ENCODE measurements around the gene MESP2. TPM values are rescaled to one million over a fixed set of nuclear protein-coding genes. Genes with fewer than 3 reads are reported as not detected.

MESP2 gene
- total RNA-seq, 1 experiment from 2014 or later = 0.28 TPM

DNA sequence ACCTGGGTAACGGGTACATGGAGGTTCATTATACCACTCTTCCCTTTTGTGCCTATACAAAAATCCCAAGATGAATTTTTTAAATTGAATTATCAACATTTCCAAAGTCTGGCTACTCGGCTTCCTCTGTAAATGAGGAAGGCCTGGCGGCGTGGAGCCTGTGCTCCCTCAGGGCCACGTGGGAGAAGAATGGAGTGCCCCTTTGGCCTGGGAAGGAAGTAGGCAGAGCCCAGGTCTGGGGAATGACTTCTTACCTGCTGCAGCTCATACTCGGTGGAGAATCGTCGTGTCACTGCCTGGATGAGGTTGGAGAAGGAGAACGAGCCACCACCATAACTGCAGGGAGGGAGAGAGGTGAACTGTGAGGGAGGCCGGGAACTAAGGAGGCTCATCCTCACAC is 14.1 kb downstream of the MESP2 start:
- Histone ChIP-seq H3K4ac (ENCODE audit: low read depth, low read length) (no peak overlapping the region), H3K23me2 (ENCODE audit: insufficient read length, low read depth, low read length, poor library complexity, severe bottlenecking) (no peaks in the 10 kb centered on the region), H3K79me2 (ENCODE audit: insufficient read depth, low read length) (no peaks in the 10 kb centered on the region), H3K18ac (ENCODE audit: insufficient read length, low read depth, low read length) (no peak overlapping the region), H2BK20ac (ENCODE audit: low read depth, low read length, poor library complexity, severe bottlenecking) (no peak overlapping the region), H2BK12ac (ENCODE audit: insufficient read length, low read depth, low read length) (no peak overlapping the region), H3K9me3 (ENCODE audit: control insufficient read depth, low read depth, low read length) (no peaks in the 10 kb centered on the region), H2BK120ac (ENCODE audit: low read depth, low read length, poor library complexity, severe bottlenecking) (no peak overlapping the region), H4K91ac (ENCODE audit: insufficient read length, low read depth, low read length) (no peak overlapping the region), H3K79me1 (ENCODE audit: insufficient read depth, low read depth, low read length, poor library complexity, severe bottlenecking) (no peaks in the 10 kb centered on the region), H2AK5ac (ENCODE audit: insufficient read length, low read length) (no peak overlapping the region), H3K27ac (ENCODE audit: insufficient read length, low read depth, low read length) (no peak overlapping the region), H2BK15ac (ENCODE audit: low read depth, low read length) (no peak overlapping the region), H3K23ac (ENCODE audit: insufficient read length, low read depth, low read length) (no peak overlapping the region), H3K27me3 (ENCODE audit: insufficient read depth, low read length) (no peaks in the 10 kb centered on the region), H3K14ac (ENCODE audit: insufficient read depth, low read length) (no peak overlapping the region), H4K20me1 (ENCODE audit: control insufficient read depth, insufficient read depth, insufficient read length) (no peaks in the 10 kb centered on the region), H3K4me2 (ENCODE audit: insufficient read depth, insufficient read length, low read length) (no peak overlapping the region), H3K56ac (ENCODE audit: insufficient read length, low read depth, low read length) (no peak overlapping the region), H2BK5ac (ENCODE audit: insufficient read length, low read length) (no peak overlapping the region), H4K5ac (ENCODE audit: insufficient read length, low read depth, low read length) (no peak overlapping the region), H3K4me1 (ENCODE audit: insufficient read depth, low read length) (no peaks in the 10 kb centered on the region), H4K8ac (replicated peaks; ENCODE audit: insufficient read length, low read depth, low read length) (no peak overlapping the region), H2AFZ (ENCODE audit: low read length) (no peak overlapping the region), H3T11ph (ENCODE audit: low read length) (no peak overlapping the region), H3K9ac (ENCODE audit: extremely low read depth, insufficient read length, low read length) (no peak overlapping the region)
- no peak overlapping the region for H3K27ac Mint-ChIP-seq
- peaks cover 7% of the 10 kb centered on the region for H3K27me3 Mint-ChIP-seq (ENCODE audit: low read depth)
- TF ChIP-seq, protein P1, sequence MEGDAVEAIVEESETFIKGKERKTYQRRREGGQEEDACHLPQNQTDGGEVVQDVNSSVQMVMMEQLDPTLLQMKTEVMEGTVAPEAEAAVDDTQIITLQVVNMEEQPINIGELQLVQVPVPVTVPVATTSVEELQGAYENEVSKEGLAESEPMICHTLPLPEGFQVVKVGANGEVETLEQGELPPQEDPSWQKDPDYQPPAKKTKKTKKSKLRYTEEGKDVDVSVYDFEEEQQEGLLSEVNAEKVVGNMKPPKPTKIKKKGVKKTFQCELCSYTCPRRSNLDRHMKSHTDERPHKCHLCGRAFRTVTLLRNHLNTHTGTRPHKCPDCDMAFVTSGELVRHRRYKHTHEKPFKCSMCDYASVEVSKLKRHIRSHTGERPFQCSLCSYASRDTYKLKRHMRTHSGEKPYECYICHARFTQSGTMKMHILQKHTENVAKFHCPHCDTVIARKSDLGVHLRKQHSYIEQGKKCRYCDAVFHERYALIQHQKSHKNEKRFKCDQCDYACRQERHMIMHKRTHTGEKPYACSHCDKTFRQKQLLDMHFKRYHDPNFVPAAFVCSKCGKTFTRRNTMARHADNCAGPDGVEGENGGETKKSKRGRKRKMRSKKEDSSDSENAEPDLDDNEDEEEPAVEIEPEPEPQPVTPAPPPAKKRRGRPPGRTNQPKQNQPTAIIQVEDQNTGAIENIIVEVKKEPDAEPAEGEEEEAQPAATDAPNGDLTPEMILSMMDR (conservative IDR thresholded peaks at IDR 0.05) = no peak
- DNase-seq = no peak
- no peaks in the 10 kb centered on the region for H3K4me1 Mint-ChIP-seq
- peaks cover 9 to 12% of the 10 kb centered on the region in 2 experiments for H3K9me3 Mint-ChIP-seq
- H3K4me3 Mint-ChIP-seq = no peak overlapping the region
- no CpG with 5 or more reads among the region's 10 CpGs for WGBS (ENCODE audit: extremely low coverage, insufficient read length, low lambda C conversion rate)
- peaks cover 4 to 9% (median 5%) of the 10 kb centered on the region in 3 experiments; a peak in 5 of 7 replicates for H3K36me3 Mint-ChIP-seq (ENCODE audit: insufficient read depth in 1 of 3, low read depth in 3 of 3)
